Sigmoid colon (tissue), 7 donors: ENCODE results near the gene EFCAB12. TPM values are rescaled to one million over a fixed set of nuclear protein-coding genes. Genes with fewer than 3 reads are reported as not detected.
A peak's percentile ranks its signal among the peaks of the same experiment; 100 is the strongest.
"Not testable (repeated sequence)": the region's sequence is repeated elsewhere in the genome, so short reads cannot be mapped to it uniquely, and the experiment has no call there.

Experiments
- DNase-seq: peaks from one replicate; pipeline ENCODE4 v3.0.0-alpha.2; 2019
- H3K27ac ChIP-seq, 4 donors: fragments of 200-600 bp; sonication (generic); one replicate each; pipeline ENCODE4 v1.5.1; 2016 to 2019; ENCODE audit warnings: mild to moderate bottlenecking in 1 of 4
- H3K27me3 ChIP-seq, 3 donors: fragments of 200-600 bp; sonication (generic); one replicate each; pipeline ENCODE4 v1.5.1; 2019; ENCODE audit warnings: mild to moderate bottlenecking in 1 of 3
- H3K36me3 ChIP-seq, 4 donors: fragments of 200-600 bp; sonication (generic); one replicate each; pipeline ENCODE4 v1.5.1; 2016 to 2019
- H3K4me1 ChIP-seq, 4 donors: fragments of 200-600 bp; sonication (generic); one replicate each; pipeline ENCODE4 v1.5.1; 2017 to 2019
- H3K4me3 ChIP-seq, 4 donors: fragments of 200-600 bp; sonication (generic); one replicate each; pipeline ENCODE4 v1.5.1; 2017 to 2019; ENCODE audit warnings: mild to moderate bottlenecking in 2 of 4, moderate library complexity in 1 of 4
- H3K9me3 ChIP-seq, 4 donors: fragments of 200-600 bp in 3 of 4; sonication (generic) in 3 of 4; one replicate each; pipeline versions ENCODE4 v1.5.1 to v1.6.1; 2013 to 2019
- EP300 ChIP-seq, 4 donors: sonication (generic); formaldehyde crosslinking; IDR thresholded peaks; one replicate each; pipeline ENCODE4 v1.6.1; 2017; ENCODE audit warnings: antibody characterized with exemption in 4 of 4
- POLR2A ChIP-seq, 2 donors: fragments of 450-650 bp; IDR thresholded peaks; one replicate each; pipeline ENCODE4 v1.6.1; 2016; ENCODE audit warnings: antibody characterized with exemption in 2 of 2, mild to moderate bottlenecking in 2 of 2, moderate library complexity in 2 of 2
- POLR2AphosphoS5 ChIP-seq, 4 donors: sonication (generic); formaldehyde crosslinking; IDR thresholded peaks; one replicate each; pipeline ENCODE4 v1.6.1; 2017; ENCODE audit warnings: antibody characterized with exemption in 4 of 4
- WGBS, 2 donors: extraction: QIAGEN DNeasy Blood & Tissue Kit; methylation state at CpG; one replicate each; pipeline ENCODE4 v1.1.7; 2013; 5-methylcytosine and 5-hydroxymethylcytosine counted together
- intact Hi-C: fragments of 100-400 bp; cut with DNase I; formaldehyde crosslinking; loops from one replicate; pipeline ENCODE4 v1.15.1; 2023
- polyA plus RNA-seq, 3 donors: library from polyadenylated mRNA; stranded (reverse); fragments of 200-250 nt; gene quantifications; one replicate each; pipeline ENCODE4 v1.2.3, GENCODE V29; 2013
- total RNA-seq, 4 donors: library from RNA; depleted of rRNA; stranded (reverse); fragments of >200 nt; gene quantifications; one replicate each; pipeline ENCODE4 v1.1.0, GENCODE V29; 2016
- TF ChIP-seq, protein P1 (sequence below), 4 experiments: fragments of 450-650 bp in 3 of 4; fragments of 200-600 bp in 1 of 4; IDR thresholded peaks; one replicate each; pipeline ENCODE4 v1.5.1; 2016 to 2019; ENCODE audit warnings: antibody characterized with exemption in 4 of 4, mild to moderate bottlenecking in 3 of 4, moderate library complexity in 2 of 4
- donor health status: healthy with polysubstance abuse.
- donor health status: Bipolar disorder and iron deficiency.
- donor health status: healthy.

Gene EFCAB12
- total and polyA plus RNA-seq, 7 donors, result 0.36 to 0.46 (median 0.38) TPM; not detected in 4

- WGBS, 2 donors, result 34 to 70% methylated on average over 4 of the region's 4 CpGs
- no peaks in the 10 kb centered on the region for H3K36me3 ChIP-seq
- H3K27me3 ChIP-seq, result no peaks in the 10 kb centered on the region
- no peak for DNase-seq
- TF ChIP-seq, protein P1, sequence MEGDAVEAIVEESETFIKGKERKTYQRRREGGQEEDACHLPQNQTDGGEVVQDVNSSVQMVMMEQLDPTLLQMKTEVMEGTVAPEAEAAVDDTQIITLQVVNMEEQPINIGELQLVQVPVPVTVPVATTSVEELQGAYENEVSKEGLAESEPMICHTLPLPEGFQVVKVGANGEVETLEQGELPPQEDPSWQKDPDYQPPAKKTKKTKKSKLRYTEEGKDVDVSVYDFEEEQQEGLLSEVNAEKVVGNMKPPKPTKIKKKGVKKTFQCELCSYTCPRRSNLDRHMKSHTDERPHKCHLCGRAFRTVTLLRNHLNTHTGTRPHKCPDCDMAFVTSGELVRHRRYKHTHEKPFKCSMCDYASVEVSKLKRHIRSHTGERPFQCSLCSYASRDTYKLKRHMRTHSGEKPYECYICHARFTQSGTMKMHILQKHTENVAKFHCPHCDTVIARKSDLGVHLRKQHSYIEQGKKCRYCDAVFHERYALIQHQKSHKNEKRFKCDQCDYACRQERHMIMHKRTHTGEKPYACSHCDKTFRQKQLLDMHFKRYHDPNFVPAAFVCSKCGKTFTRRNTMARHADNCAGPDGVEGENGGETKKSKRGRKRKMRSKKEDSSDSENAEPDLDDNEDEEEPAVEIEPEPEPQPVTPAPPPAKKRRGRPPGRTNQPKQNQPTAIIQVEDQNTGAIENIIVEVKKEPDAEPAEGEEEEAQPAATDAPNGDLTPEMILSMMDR (IDR thresholded peaks at IDR 0.05), result no peak
- TF ChIP-seq EP300 (IDR thresholded peaks at IDR 0.05), result no peak
- TF ChIP-seq POLR2AphosphoS5 (IDR thresholded peaks at IDR 0.05), result no peak
- TF ChIP-seq POLR2A (IDR thresholded peaks at IDR 0.05), result no peak
- intact Hi-C loops, result no loop called here
- no peaks in the 10 kb centered on the region for H3K4me1 ChIP-seq
- H3K9me3 ChIP-seq, result no peaks in the 10 kb centered on the region
- no peak overlapping the region for H3K27ac ChIP-seq
- no peak overlapping the region for H3K4me3 ChIP-seq
Measured at GRCh38 chr3:129413687-129414506, 14.5 kb downstream of the EFCAB12 start.

- intact Hi-C loops, H3K4me3 ChIP-seq, H3K27me3 ChIP-seq, H3K36me3 ChIP-seq, H3K9me3 ChIP-seq, H3K4me1 ChIP-seq, DNase-seq: not testable (repeated sequence)
- peak overlapping the region in 1 of 4 donors; percentile 25 for H3K27ac ChIP-seq
- 49 to 62% methylated on average over 3 of the region's 3 CpGs for WGBS, 2 donors
Measured at GRCh38 chr3:129413238-129413637, 15.2 kb downstream of the EFCAB12 start.

- H3K27me3 ChIP-seq, result no peaks in the 10 kb centered on the region
- H3K36me3 ChIP-seq, result no peaks in the 10 kb centered on the region
- no peak for DNase-seq
- peak overlapping the region in 1 of 4 donors; percentile 25 for H3K27ac ChIP-seq
- TF ChIP-seq POLR2AphosphoS5 (IDR thresholded peaks at IDR 0.05) (no peak), POLR2A (IDR thresholded peaks at IDR 0.05) (no peak), EP300 (IDR thresholded peaks at IDR 0.05) (no peak)
- TF ChIP-seq, protein P1 (IDR thresholded peaks at IDR 0.05), result no peak
- H3K9me3 ChIP-seq, result no peaks in the 10 kb centered on the region
- no peak overlapping the region for H3K4me3 ChIP-seq
- no peaks in the 10 kb centered on the region for H3K4me1 ChIP-seq
- 80 to 82% methylated on average over 6 of the region's 6 CpGs for WGBS, 2 donors
- intact Hi-C loops, result no loop called here
Measured at GRCh38 chr3:129412542-129413198, 15.8 kb downstream of the EFCAB12 start.

DNA sequence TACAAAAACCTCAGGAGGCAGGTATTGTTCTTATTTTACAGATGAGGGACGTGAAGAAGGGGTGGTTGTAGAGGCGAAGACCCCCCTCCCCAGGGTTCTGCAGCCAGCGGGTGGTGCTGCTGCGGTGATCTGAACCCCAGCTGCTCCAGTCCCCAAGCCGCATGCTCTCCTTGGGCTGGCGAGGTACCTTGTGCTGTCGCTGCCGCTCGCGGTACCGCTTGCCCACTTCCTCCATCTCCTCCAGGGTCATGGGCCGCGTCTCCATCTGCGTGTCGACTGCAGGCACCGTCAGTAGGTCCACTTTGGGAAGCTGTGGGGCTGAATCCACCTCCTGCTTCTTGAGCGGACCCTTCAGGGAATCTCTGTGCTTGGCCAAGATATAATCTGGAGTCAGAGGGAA, 17.5 kb downstream of the EFCAB12 start:
- 92% methylated on average over 17 of the region's 17 CpGs for WGBS, 2 donors
- Histone ChIP-seq H3K27ac (no peak overlapping the region), H3K36me3 (no peaks in the 10 kb centered on the region), H3K27me3 (no peaks in the 10 kb centered on the region), H3K4me3 (no peak overlapping the region), H3K4me1 (no peaks in the 10 kb centered on the region), H3K9me3 (no peaks in the 10 kb centered on the region)
- DNase-seq, result no peak
- intact Hi-C loops, result no loop called here
- TF ChIP-seq, protein P1 (IDR thresholded peaks at IDR 0.05), result no peak
- no peak for TF ChIP-seq POLR2A (IDR thresholded peaks at IDR 0.05)
- TF ChIP-seq EP300 (IDR thresholded peaks at IDR 0.05), result no peak
- no peak for TF ChIP-seq POLR2AphosphoS5 (IDR thresholded peaks at IDR 0.05)

- no peak for TF ChIP-seq EP300 (IDR thresholded peaks at IDR 0.05)
- no peak for TF ChIP-seq POLR2AphosphoS5 (IDR thresholded peaks at IDR 0.05)
- TF ChIP-seq, protein P1 (IDR thresholded peaks at IDR 0.05), result no peak
- no peak for TF ChIP-seq POLR2A (IDR thresholded peaks at IDR 0.05)
- Histone ChIP-seq H3K4me1 (no peaks in the 10 kb centered on the region), H3K4me3 (no peak overlapping the region), H3K9me3 (no peaks in the 10 kb centered on the region), H3K27ac (no peak overlapping the region), H3K27me3 (no peaks in the 10 kb centered on the region), H3K36me3 (no peaks in the 10 kb centered on the region)
- intact Hi-C loops, result no loop called here
- no peak for DNase-seq
- WGBS, 2 donors, result 82 to 92% methylated on average over 2 of the region's 2 CpGs
Measured at GRCh38 chr3:129409541-129409940, 18.9 kb downstream of the EFCAB12 start.
